ENCODE data around the gene GIMAP8. TPM values are rescaled to one million over a fixed set of nuclear protein-coding genes. Genes with fewer than 3 reads are reported as not detected.
A peak's percentile ranks its signal among the peaks of the same experiment; 100 is the strongest.

GIMAP8 gene
- total RNA-seq, 2 experiments from 2014 or later: 2.9 to 3.8 TPM

GRCh38 chr7:150434240-150434639 is 16.2 kb upstream of the GIMAP8 start:
- ChIA-PET CTCF (no interaction called here), POLR2A (interaction anchor here (0.7 kb wide), 1 partner anchor 12 kb away, joined by 3 read pairs; no protein-coding TSS in a partner anchor)
- Mint-ChIP-seq H3K9me3 (no peaks in the 10 kb centered on the region), H3K27me3 (no peaks in the 10 kb centered on the region), H3K4me3 (no peak overlapping the region), H3K27ac (no peak overlapping the region), H3K4me1 (ENCODE audit: low read depth) (peaks cover 12% of the 10 kb centered on the region), H3K36me3 (ENCODE audit: low read depth) (no peaks in the 10 kb centered on the region)
- no peaks in the 10 kb centered on the region for H3K36me3 ChIP-seq (ENCODE audit: insufficient read depth, low read length)
- no peak for ATAC-seq (ENCODE audit: poor library complexity)
- no peak for TF ChIP-seq CTCF (IDR thresholded peaks at IDR 0.05)
- no peak overlapping the region for H3K4me3 ChIP-seq (ENCODE audit: low read length)
- intact Hi-C loops (cut with DNase I, micrococcal nuclease): no loop called here
- H3K27ac ChIP-seq (ENCODE audit: low read depth in 1 of 2, low read length in 2 of 2): no peak overlapping the region
- no peak for DNase-seq
- H3K4me1 ChIP-seq (ENCODE audit: insufficient read depth, low read length): peaks cover 9% of the 10 kb centered on the region
- H3K27me3 ChIP-seq (ENCODE audit: control insufficient read depth in 1 of 2, insufficient read depth in 2 of 2, low read length in 2 of 2): no peaks in the 10 kb centered on the region
- H3K9me3 ChIP-seq (ENCODE audit: control insufficient read depth in 1 of 2, insufficient read depth in 1 of 2, low read length in 2 of 2): peaks cover 0 to 4% of the 10 kb centered on the region in 2 experiments

- Mint-ChIP-seq H3K4me3 (no peak overlapping the region), H3K9me3 (peaks cover 2% of the 10 kb centered on the region), H3K27me3 (no peaks in the 10 kb centered on the region), H3K27ac (no peak overlapping the region), H3K4me1 (ENCODE audit: low read depth) (peaks cover 16% of the 10 kb centered on the region), H3K36me3 (ENCODE audit: low read depth) (no peaks in the 10 kb centered on the region)
- Histone ChIP-seq H3K27me3 (ENCODE audit: control insufficient read depth in 1 of 2, insufficient read depth in 2 of 2, low read length in 2 of 2) (no peaks in the 10 kb centered on the region), H3K4me3 (ENCODE audit: low read length) (no peak overlapping the region), H3K27ac (ENCODE audit: low read depth in 1 of 2, low read length in 2 of 2) (no peak overlapping the region), H3K4me1 (ENCODE audit: insufficient read depth, low read length) (peaks cover 9% of the 10 kb centered on the region), H3K9me3 (ENCODE audit: control insufficient read depth in 1 of 2, insufficient read depth in 1 of 2, low read length in 2 of 2) (peaks cover 0 to 4% of the 10 kb centered on the region in 2 experiments), H3K36me3 (ENCODE audit: insufficient read depth, low read length) (no peaks in the 10 kb centered on the region)
- intact Hi-C loops (cut with DNase I, micrococcal nuclease): no loop called here
- CTCF ChIA-PET: no interaction called here
- TF ChIP-seq CTCF (IDR thresholded peaks at IDR 0.05): no peak
- ATAC-seq (ENCODE audit: poor library complexity): no peak
- POLR2A ChIA-PET: interaction anchor here (0.7 kb wide), 1 partner anchor 11 kb away, joined by 3 read pairs; no protein-coding TSS in a partner anchor
- DNase-seq: no peak
Observed at GRCh38 chr7:150435047-150435389, 15.4 kb upstream of the GIMAP8 start.

- peak in 2 of 14 experiments; percentile 51 for DNase-seq
- CTCF ChIA-PET: no interaction called here
- H3K9me3 Mint-ChIP-seq: peaks cover 2% of the 10 kb centered on the region
- intact Hi-C loops (cut with DNase I, micrococcal nuclease): no loop called here
- Histone ChIP-seq H3K27me3 (ENCODE audit: control insufficient read depth in 1 of 2, insufficient read depth in 2 of 2, low read length in 2 of 2) (no peaks in the 10 kb centered on the region), H3K4me3 (ENCODE audit: low read length) (no peak overlapping the region), H3K4me1 (ENCODE audit: insufficient read depth, low read length) (peaks cover 9% of the 10 kb centered on the region), H3K27ac (ENCODE audit: low read depth in 1 of 2, low read length in 2 of 2) (no peak overlapping the region), H3K36me3 (ENCODE audit: insufficient read depth, low read length) (no peaks in the 10 kb centered on the region), H3K9me3 (ENCODE audit: control insufficient read depth in 1 of 2, insufficient read depth in 1 of 2, low read length in 2 of 2) (peaks cover 0 to 4% of the 10 kb centered on the region in 2 experiments)
- ATAC-seq (ENCODE audit: poor library complexity): no peak
- no peak overlapping the region for H3K27ac Mint-ChIP-seq
- no peaks in the 10 kb centered on the region for H3K27me3 Mint-ChIP-seq
- no peak for TF ChIP-seq CTCF (IDR thresholded peaks at IDR 0.05)
- H3K4me1 Mint-ChIP-seq (ENCODE audit: low read depth): peaks cover 21% of the 10 kb centered on the region
- no peaks in the 10 kb centered on the region for H3K36me3 Mint-ChIP-seq (ENCODE audit: low read depth)
- no peak overlapping the region for H3K4me3 Mint-ChIP-seq
- POLR2A ChIA-PET: no interaction called here
Observed at GRCh38 chr7:150435390-150436073, 14.9 kb upstream of the GIMAP8 start.

Data from CD4-positive, alpha-beta T cell (primary cell).